GM18499 (cell line): Measurements from ENCODE around the gene LHFPL5.

Source experiments
- ATAC-seq: cut with Tn5 transposase; IDR thresholded peaks from one replicate; pipeline ENCODE4 v1.9.1; 2021; ENCODE audit warnings: moderate number of reproducible peaks; ENCODE audit not compliant: insufficient read depth, unreplicated experiment

Gene LHFPL5

DNA sequence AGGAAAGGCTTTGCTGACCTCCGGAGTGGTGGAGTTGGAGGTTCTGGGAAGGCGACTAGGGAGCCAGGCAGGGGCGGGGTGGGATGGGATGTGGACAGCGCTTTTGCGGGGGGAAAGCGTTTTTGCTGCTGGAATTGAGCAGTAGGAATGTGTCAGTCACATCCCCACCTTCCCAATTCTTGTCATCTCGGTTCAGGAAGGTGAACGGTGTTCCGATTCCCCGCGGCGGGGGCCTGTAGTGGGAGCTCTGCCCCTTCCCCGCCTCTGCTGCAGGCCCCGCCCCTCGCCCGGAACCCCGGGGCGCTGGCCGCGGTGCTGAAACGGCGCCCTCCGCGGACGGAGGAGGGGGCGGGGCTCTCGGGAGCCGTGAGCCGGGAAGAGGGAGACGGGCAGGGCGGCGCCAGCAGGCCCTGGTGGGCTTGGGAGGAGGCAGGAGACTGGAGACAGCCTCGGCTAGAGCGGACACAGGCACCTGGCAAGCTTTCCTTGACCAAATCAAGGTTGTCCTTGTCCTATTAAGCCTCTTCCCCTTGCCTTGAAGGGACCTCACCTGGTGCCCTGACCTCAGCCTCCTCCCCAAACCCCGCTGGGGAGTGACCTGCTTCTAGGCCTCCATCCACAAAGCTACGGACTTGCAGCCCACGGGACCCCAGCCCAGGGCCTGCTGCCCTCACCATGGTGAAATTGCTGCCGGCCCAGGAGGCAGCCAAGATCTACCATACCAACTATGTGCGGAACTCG is at the start of gene LHFPL5:
LHFPL5 (plus strand) TSS at position 357 of the 741 bp plus-strand sequence; CDS start at position 676, 319 bp downstream.
- ATAC-seq, result no peak

GRCh38 chr6:35757456-35758123 is 47.6 kb upstream of the LHFPL5 start:
- no peak for ATAC-seq

DNA sequence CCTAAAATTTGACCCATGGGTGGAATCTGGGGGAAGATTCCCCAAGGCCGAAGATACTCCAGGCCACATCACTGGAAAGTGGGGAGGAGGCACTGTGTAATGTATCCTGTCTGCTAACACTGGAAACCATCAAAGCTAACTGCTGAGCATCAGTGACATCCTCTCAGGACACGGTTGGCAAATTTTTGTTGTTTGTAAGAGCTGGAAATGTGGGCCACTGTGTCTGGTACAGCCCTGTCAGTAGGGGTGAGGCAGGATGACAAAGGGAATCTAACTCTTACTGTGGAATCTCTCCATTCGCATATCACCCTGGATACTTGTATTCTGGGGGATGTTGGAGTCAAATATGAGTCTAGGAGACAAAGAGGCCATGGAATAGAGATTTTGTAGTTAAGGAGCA is 45.7 kb upstream of the LHFPL5 start:
- no peak for ATAC-seq

- ATAC-seq, result no peak
Observed at GRCh38 chr6:35765739-35766138, 39.4 kb upstream of the LHFPL5 start.

DNA sequence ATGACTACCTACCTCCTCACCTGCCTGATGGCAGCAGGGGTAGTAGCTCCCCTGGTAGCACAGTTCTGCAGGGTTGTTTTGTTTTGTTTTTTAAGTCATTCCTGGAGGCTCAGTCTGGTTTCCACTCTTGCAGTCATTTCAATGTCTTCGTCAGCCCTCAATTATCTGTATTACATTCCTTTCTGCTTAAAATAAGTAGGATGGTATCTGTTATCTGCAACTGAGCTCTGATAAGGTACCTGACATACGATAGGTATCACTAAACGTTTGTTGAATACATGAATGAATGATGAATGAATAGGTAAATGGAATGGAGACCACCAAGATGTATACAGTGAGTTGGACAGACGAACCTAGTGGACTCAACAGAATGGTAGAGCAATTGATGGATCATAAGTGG is 35.9 kb upstream of the LHFPL5 start:
- ATAC-seq, result no peak

- no peak for ATAC-seq
Observed at GRCh38 chr6:35771343-35771627, 33.9 kb upstream of the LHFPL5 start.

- ATAC-seq, result no peak
Observed at GRCh38 chr6:35774116-35774794, 30.9 kb upstream of the LHFPL5 start.

DNA sequence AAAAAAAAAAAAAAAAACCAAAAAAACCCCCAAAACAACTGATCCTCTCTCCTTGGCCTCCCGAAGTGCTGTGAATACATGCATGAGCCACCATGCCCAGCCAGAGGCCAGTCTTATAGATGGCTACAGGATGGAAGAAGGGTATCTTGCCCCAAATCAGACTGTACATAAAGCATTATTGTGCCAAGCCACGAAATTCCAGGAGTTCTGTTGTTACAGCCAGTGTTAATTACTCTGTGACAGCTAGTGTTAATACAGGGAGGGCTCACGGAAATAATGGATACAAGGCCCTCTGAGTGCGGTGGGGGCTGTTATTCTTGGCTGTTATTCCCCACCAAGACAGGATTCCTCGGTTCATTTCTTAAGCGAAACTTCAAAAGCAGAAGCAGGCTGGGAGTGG is 30.1 kb upstream of the LHFPL5 start:
- no peak for ATAC-seq

GRCh38 chr6:35776364-35777215 is 28.6 kb upstream of the LHFPL5 start, which contains the start of gene CLPSL2:
CLPSL2 (plus strand) TSS chr6:35776598; CDS start chr6:35776619, 21 bp downstream.
- ATAC-seq, result no peak

- ATAC-seq, result no peak
Observed at GRCh38 chr6:35777356-35778102, 27.6 kb upstream of the LHFPL5 start.

- no peak for ATAC-seq
Observed at GRCh38 chr6:35778437-35778836, 26.7 kb upstream of the LHFPL5 start.

GRCh38 chr6:35780719-35781118 is 24.4 kb upstream of the LHFPL5 start, which contains the start of gene CLPSL1:
CLPSL1 (plus strand) TSS chr6:35781019; CDS start chr6:35781111, 92 bp downstream.
- no peak for ATAC-seq

- ATAC-seq, result no peak
Observed at GRCh38 chr6:35781290-35781689, 23.9 kb upstream of the LHFPL5 start.

- no peak for ATAC-seq
Observed at GRCh38 chr6:35782424-35782823, 22.7 kb upstream of the LHFPL5 start.

DNA sequence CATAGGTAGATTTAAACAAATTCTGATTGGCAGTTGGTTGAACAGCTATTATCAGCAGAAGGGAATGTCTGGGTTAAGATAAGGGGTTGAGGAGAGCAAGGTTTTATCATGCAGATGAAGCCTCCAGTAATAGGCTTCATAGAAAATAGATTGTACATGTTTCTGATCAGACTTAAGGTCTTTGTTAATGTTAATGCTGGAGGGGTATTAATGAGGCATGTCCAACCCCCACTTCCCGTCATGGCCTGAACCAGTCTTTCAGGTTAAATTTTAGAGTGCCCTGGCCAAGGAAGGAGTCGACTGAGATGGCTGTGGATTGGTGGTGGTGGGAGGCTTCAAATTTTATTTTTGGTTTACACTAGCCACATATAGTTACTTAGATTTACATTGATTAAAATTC is 21.0 kb upstream of the LHFPL5 start:
- ATAC-seq, result no peak

GRCh38 chr6:35786272-35786671 is 18.9 kb upstream of the LHFPL5 start:
- ATAC-seq, result no peak

DNA sequence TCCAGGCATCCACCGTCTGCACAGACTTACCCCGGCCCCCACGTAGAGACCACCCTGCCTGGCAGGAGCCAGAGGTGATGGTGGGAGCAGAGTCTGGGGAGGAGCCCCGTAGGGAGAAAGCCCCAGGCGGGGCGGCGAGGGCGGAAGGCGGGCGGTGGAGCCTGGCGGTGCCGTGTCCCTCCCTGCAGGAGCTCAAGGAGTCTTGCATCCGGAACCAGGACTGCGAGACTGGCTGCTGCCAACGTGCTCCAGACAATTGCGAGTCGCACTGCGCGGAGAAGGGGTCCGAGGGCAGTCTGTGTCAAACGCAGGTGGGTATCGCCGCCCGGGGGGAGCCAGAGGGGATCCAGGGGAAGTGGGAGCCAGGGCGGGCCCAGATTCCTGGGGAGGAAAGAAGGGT is 18.3 kb upstream of the LHFPL5 start:
- ATAC-seq, result no peak

- no peak for ATAC-seq
Observed at GRCh38 chr6:35787266-35788218, 17.6 kb upstream of the LHFPL5 start.
